ENCODE results near the gene BUD31.
"Not testable (repeated sequence)": the region's sequence is repeated elsewhere in the genome, so short reads cannot be mapped to it uniquely, and the experiment has no call there.

BUD31 gene

GRCh38 chr7:99408379-99409191, at the start of gene BUD31, which contains the start of gene PDAP1:
TSS of gene BUD31 (plus strand) at chr7:99408969. CDS start at chr7:99411093, 2,124 bp downstream.
TSS of gene PDAP1 (minus strand) at chr7:99408597. CDS start at chr7:99408548, 49 bp downstream.
- peak; percentile 84 to 95 (median 94) for DNase-seq (ENCODE audit: low read depth in 2 of 3, low spot score in 2 of 3)

DNA sequence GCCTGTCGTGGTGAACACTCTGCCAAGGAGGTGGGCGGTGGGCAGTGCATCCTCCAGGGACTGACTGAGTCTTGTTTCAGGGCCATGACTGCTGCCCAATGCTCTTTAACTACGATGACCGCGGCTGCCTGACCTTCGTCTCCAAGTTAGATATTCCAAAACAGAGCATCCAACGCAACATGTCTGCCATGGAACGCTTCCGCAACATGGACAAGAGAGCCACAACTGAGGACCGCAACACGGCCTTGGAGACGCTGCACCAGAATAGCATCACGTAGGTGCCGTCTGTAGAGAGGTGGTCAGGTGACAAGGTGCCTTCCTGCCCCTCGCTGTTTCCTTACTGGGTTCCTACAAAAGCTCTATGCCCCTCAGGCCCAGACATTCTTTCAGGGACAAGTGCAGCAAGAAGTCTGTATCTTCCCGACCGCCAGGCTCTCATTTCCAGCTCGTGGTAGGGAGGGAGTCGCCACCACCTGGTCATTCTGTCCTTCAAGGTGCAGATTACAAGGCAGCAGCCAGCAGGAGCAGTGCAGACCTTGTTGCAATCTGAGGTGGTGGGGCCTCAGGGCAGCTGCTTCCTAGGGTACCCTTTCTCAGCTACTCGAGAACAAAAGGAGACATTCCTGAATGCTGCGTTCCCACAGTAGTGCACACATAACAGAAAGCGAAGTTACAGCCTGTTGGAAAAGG, 49.2 kb upstream of the BUD31 start:
- no peak for DNase-seq (ENCODE audit: low read depth in 2 of 3, low spot score in 2 of 3)

GRCh38 chr7:99362801-99363200, 46.0 kb upstream of the BUD31 start:
- no peak for DNase-seq (ENCODE audit: low read depth in 2 of 3, low spot score in 2 of 3)

GRCh38 chr7:99363286-99363685, 45.5 kb upstream of the BUD31 start:
- no peak for DNase-seq (ENCODE audit: low read depth in 2 of 3, low spot score in 2 of 3)

DNA sequence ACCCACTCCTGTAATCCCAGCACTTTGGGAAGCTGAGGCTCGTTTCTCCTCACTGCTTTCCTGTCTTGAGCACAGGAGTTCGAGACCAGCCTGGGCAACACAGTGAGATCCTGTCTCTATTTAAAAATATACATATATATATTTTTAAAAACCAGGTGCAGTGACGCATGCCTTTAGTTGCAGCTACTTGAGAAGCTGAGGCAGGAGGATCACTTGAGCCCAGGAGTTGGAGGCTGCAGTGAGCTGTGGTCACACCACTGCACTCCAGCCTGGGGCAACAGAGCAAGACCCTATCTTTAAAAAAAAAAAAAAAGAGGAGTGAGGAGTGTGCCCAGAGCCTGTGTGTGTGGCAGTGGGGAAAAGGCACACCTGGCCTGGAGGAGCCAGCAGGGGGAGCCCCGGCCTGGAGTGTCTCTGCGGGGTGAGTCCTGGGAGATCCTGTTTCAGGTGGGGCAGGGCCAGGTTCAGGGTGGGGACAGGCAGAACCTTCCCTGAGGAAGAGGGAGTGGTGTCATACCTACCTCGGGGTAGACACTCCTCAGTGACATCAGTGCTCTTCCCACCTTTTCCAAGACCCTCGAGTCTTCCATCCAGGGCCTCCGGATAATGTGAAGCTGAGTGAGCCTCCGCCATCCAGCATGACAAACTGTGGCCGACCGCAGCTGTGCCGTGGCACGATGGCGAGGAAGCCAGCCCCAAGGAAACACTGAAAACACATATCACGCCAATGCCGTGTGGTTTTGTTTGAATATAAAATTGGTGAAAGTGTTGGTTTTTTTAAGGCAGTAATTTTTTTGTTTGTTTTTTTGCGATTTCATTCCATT, 43.2 kb upstream of the BUD31 start:
- DNase-seq (ENCODE audit: low read depth in 2 of 3, low spot score in 2 of 3): no peak

DNA sequence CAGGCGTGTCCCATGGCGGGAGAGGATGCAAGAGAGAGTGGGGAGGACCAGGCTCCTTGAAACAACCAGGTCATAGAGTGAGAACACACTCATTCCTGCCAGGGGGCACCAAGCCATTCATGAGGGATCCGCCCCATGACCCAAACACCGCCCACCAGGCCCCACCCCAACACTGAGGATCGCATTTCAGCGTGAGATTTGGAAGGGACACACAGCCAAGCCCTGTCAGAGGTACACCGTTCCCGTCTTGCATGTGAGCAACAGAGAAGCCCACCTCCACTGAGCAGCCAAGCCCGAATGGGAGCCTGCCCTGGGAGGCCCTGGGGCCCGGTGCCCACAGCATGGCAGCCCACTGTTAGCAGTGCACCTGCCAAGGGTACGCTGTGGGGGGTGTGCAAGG, 42.1 kb upstream of the BUD31 start:
- no peak for DNase-seq (ENCODE audit: low read depth in 2 of 3, low spot score in 2 of 3)

DNA sequence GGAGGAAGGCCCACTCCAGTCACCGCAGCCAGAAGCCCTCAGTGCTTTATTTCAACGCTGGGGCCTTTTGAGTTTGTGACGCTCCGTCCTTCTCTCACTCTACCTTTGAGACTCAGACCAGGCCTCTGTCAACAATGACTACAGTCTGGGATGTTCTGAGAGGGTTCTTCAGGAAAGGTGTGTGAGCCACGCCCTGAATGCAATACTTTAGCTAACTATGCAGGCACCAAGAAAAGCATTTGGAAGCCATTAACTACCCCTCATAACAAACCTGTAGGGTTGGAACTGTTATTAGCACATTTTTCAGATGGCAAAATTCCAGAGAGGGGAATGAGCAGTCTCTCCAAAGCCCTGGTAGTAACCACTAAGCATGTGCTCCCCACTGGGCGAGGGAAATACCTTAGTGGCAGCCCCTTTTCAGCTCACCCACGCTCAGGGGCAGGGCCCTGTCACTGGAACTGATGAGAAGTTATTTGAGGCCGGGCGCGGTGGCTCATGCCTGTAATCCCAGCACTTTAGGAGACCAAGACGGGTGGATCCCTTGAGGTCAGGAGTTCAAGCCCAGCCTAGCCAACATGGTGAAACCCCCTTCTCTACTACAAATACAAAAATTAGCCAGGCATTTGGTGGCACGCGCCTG, 39.9 kb upstream of the BUD31 start:
- no peak for DNase-seq (ENCODE audit: low read depth in 2 of 3, low spot score in 2 of 3)

DNA sequence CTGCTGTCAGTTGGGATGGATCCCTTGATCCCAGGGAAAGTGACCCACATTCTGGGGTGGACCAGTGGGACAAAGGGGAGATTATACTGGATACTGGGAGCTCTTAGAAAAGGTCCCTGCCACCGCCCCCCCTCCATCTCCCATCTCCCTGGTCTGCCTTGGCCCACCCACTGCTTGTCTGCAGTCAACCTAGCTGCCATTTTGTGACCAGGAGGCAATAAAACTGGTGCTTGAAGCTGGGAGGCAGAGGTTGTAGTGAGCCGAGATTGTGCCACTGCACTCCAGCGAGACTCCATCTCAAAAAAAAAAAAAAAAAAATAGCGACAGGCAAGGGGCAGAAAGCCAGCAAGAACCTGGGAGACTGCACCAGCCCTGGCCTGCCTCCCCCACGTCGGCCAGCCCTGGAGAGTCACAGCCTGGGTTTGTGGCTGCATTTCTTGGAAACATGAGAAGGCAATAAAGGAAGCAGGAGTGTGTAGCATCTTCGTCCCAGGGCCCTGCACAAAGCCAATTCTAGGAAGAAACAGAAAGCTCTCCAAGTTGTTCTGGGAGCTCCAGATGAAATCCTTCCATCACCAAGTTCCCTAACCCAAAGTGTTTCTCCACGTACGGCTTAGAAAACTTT, 38.9 kb upstream of the BUD31 start:
- DNase-seq (ENCODE audit: low read depth in 2 of 3, low spot score in 2 of 3): no peak

DNA sequence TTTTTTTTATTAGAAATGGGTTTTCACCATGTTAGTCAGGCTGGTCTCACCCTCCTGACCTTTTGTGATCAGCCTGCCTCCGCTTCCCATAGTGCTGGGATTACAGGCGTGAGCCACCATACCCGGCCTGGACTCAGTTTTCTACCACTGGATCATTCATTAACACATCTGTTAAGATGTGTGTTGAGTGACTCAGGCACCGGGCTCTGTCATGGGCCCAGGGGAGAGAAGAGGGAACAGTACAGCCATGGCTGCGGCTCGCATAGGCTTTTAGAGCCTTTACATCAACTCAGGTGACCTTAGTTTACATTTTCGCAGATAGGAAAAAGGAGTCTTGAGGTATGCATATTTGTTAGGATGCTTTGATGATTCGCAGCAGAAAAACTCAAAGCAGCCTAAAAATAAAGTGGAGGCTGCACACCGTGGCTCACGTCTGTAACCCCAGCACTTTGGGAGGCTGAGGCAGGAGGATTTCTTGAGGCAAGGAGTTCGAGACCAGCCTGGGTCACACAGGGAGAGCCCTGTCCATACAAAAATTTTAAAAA, 37.3 kb upstream of the BUD31 start:
- no peak for DNase-seq (ENCODE audit: low read depth in 2 of 3, low spot score in 2 of 3)

DNA sequence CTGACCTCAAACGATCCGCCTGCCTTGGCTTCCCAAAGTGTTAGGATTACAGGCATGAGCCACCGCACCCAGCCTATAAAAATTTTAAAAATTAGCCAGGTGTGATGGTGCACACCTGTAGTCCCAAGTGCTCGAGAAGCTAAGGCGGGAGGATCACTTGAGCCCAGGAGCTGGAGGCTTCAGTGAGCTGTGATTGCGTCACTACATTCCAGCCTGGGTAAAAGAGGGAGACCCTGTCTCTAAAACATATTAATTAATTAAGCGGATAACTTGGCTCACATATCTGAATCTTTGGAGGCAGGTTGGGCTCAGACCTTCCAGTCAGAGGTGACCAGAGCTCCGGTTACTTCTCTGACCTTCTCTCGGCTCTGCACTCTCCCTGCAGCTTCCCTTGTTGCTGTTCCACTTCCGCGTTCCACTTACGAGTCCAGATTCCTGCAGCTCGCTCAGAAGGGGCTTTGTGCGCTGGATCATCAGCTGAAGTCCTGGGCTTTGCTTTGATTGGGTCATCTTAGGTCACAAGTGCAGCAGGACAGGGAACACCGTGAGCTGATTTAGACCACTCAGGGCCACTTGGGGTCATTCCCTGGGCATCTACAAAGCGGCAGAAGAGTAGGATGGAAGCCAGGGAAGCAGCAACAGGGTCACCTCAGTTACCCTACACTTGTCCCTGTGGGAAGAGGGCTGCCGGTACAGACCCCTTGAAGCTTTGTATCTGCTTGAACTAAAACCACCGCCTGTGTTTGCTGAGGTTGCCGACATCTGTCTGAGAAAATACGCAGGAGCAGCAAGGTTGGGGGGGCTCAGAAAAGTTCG, 36.3 kb upstream of the BUD31 start:
- no peak for DNase-seq (ENCODE audit: low read depth in 2 of 3, low spot score in 2 of 3)

DNA sequence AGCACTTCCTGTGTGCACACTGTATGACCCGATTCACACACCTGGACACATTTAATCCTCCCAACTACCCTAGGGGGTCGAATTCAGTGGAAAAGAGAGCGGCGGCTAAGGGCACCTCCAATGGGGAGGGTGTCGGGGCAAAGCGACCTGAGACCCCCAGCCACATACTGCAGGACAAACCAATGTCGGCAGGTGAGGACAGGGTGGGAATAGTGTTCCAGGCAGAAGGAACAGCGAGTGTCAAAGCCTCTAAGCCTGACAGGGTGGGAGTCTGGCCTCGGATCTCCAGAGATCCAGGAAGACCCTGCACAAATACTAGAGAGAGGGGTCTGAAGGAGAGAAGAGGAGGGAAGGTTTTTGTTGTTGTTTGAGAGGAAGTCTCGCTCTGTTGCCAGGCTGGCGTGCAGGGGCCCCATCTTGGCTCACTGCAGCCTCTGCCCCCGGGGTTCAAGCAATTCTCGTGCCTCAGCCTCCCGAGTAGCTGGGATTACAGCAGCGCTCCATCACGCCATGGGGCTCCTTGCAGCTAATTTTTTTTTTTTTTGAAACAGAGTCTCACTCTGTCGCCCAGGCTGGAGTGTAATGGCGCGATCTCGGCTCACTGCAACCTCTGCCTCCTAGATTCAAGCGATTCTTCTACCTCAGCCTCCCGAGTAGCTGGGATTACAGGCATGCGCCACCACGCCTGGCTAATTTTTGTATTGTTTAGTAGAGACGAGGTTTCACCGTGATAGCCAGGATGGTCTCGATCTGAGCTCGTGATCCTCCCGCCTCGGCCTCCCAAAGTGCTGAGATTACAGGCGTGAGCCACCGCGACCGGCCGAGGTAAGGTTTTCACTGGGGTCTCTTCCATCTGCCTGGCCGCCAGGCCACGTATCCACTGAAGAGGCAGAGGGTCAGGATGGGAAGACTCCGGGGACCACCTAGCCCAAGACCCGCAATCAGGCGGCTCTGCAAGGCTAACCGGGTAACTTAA, 35.4 kb upstream of the BUD31 start:
- DNase-seq (ENCODE audit: low read depth in 2 of 3, low spot score in 2 of 3): no peak

- peak; percentile 62 to 78 (median 76) for DNase-seq (ENCODE audit: low read depth in 2 of 3, low spot score in 2 of 3)
These were observed 34.4 kb upstream of the BUD31 start, which contains the start of gene ARPC1B for GRCh38 chr7:99374111-99375064. TSS of gene ARPC1B (plus strand) at chr7:99374730. CDS start at chr7:99385715, 10,985 bp downstream.

GRCh38 chr7:99375070-99375807, 33.5 kb upstream of the BUD31 start:
- peak in 2 of 3 experiments; percentile 47 to 57 for DNase-seq (ENCODE audit: low read depth in 2 of 3, low spot score in 2 of 3)

- no peak for DNase-seq (ENCODE audit: low read depth in 2 of 3, low spot score in 2 of 3)
These were observed 29.7 kb upstream of the BUD31 start for GRCh38 chr7:99379043-99379577.

- not testable (repeated sequence) for DNase-seq (ENCODE audit: low read depth in 2 of 3, low spot score in 2 of 3)
These were observed 29.1 kb upstream of the BUD31 start for GRCh38 chr7:99379693-99380031.

Data from activated CD8-positive, alpha-beta memory T cell treated with anti-CD3 and anti-CD28 coated beads for 48 hours (primary cell).